SHP77 treated with DMSO at 0.1 percent for 48 hours (cell line): ENCODE measurements around the gene PDE6D.
"Not testable (repeated sequence)": the region's sequence is repeated elsewhere in the genome, so short reads cannot be mapped to it uniquely, and the experiment has no call there.

ENCODE experiments used
- DNase-seq: peaks from one replicate; lab custom pipeline; 2025; lab: John Stamatoyannopoulos, UW

PDE6D gene

GRCh38 chr2:231720292-231720986 is 60.6 kb downstream of the PDE6D start:
- no peak for DNase-seq

- no peak for DNase-seq
Observed at GRCh38 chr2:231718799-231719198, 62.3 kb downstream of the PDE6D start.

GRCh38 chr2:231717281-231718171 is 63.6 kb downstream of the PDE6D start:
- DNase-seq = peak; percentile 46

- no peak for DNase-seq
Observed at GRCh38 chr2:231716666-231717280, 64.3 kb downstream of the PDE6D start.

- DNase-seq = no peak
Observed at GRCh38 chr2:231715988-231716616, 65.0 kb downstream of the PDE6D start.

- no peak for DNase-seq
Observed at GRCh38 chr2:231715499-231715837, 65.6 kb downstream of the PDE6D start.

GRCh38 chr2:231714639-231715498 is 66.2 kb downstream of the PDE6D start:
- DNase-seq = peak; percentile 68

GRCh38 chr2:231713730-231714638 is 67.1 kb downstream of the PDE6D start:
- peak; percentile 65 for DNase-seq

GRCh38 chr2:231713406-231713729 is 67.7 kb downstream of the PDE6D start:
- not testable (repeated sequence) for DNase-seq

GRCh38 chr2:231712451-231713021 is 68.5 kb downstream of the PDE6D start:
- DNase-seq = not testable (repeated sequence)

GRCh38 chr2:231711677-231712450 is 69.2 kb downstream of the PDE6D start:
- DNase-seq = no peak

GRCh38 chr2:231710799-231711676 is 70.0 kb downstream of the PDE6D start:
- DNase-seq = no peak

- DNase-seq = no peak
Observed at GRCh38 chr2:231709981-231710798, 70.9 kb downstream of the PDE6D start.

GRCh38 chr2:231709636-231709980 is 71.5 kb downstream of the PDE6D start:
- DNase-seq = no peak

- DNase-seq = no peak
Observed at GRCh38 chr2:231708773-231709635, 72.1 kb downstream of the PDE6D start.

GRCh38 chr2:231707927-231708772 is 72.9 kb downstream of the PDE6D start, which contains the start of gene PTMA:
Gene PTMA, plus strand, starts transcription at chr2:231708525. Its CDS starts 182 bp downstream, at chr2:231708707.
- peak; percentile 97 for DNase-seq
